WTC11 (cell line): ENCODE results near the gene IL36A. TPM values are rescaled to one million over a fixed set of nuclear protein-coding genes. Genes with fewer than 3 reads are reported as not detected.

Experiments used
- ATAC-seq: fragments of 200-7000 bp; cut with Tn5 transposase; 2 replicates; pipeline ENCODE4 v1.10.0; 2021; ENCODE audit warnings: mild to moderate bottlenecking, moderate library complexity
- CTCF ChIA-PET: fragments of 300-600 bp; sonication (Branson Sonifier 250); formaldehyde crosslinking; loops from one replicate; lab custom pipeline; 2021; ENCODE audit warnings: antibody characterized with exemption; lab: Charles Lee
- POLR2A ChIA-PET: fragments of 350-600 bp; sonication (Branson Sonifier 250); formaldehyde crosslinking; loops from one replicate; lab custom pipeline; 2021; ENCODE audit warnings: antibody characterized with exemption; lab: Charles Lee
- DNase-seq: peaks from one replicate; pipeline ENCODE4 v3.0.0; 2021; ENCODE audit warnings: low spot score
- H3K27ac Mint-ChIP-seq: 2 replicates; pipeline ENCODE4 v1.8.0; 2021; ENCODE audit warnings: mixed read lengths
- H3K27me3 Mint-ChIP-seq: 2 replicates; pipeline ENCODE4 v1.8.0; 2021; ENCODE audit warnings: low read depth, mild to moderate bottlenecking, moderate library complexity, mixed read lengths
- H3K36me3 Mint-ChIP-seq: 2 replicates; pipeline ENCODE4 v1.8.0; 2021; ENCODE audit warnings: mixed read lengths
- H3K4me1 Mint-ChIP-seq: 2 replicates; pipeline ENCODE4 v1.8.0; 2022; ENCODE audit warnings: mixed read lengths
- H3K4me3 Mint-ChIP-seq: 2 replicates; pipeline ENCODE4 v1.8.0; 2021; ENCODE audit warnings: mild to moderate bottlenecking, moderate library complexity, mixed read lengths
- H3K9me3 Mint-ChIP-seq: 2 replicates; pipeline ENCODE4 v1.8.0; 2021; ENCODE audit warnings: mixed read lengths
- ATF2 ChIP-seq: sonication (generic); formaldehyde crosslinking; IDR thresholded peaks from 2 replicates; pipeline ENCODE4 v1.8.1; 2022; ENCODE audit warnings: low read depth, missing genetic modification reagents, borderline replicate concordance
- ATF6 ChIP-seq: sonication (generic); formaldehyde crosslinking; IDR thresholded peaks from 2 replicates; pipeline ENCODE4 v1.8.1; 2023; ENCODE audit warnings: mild to moderate bottlenecking, missing genetic modification reagents
- E2F4 ChIP-seq: sonication (generic); formaldehyde crosslinking; IDR thresholded peaks from 2 replicates; pipeline ENCODE4 v1.8.1; 2022; ENCODE audit warnings: low read depth, mild to moderate bottlenecking, moderate library complexity, missing genetic modification reagents, borderline replicate concordance
- ELF4 ChIP-seq: sonication (generic); formaldehyde crosslinking; IDR thresholded peaks from 2 replicates; pipeline ENCODE4 v1.8.1; 2022; ENCODE audit warnings: low read depth, mild to moderate bottlenecking, moderate library complexity, missing genetic modification reagents
- GTF2I ChIP-seq: fragments of 250-450 bp; sonication (Bioruptor Pico); conservative IDR thresholded peaks from 2 replicates; pipeline ENCODE4 v1.4.0; 2021; ENCODE audit warnings: mild to moderate bottlenecking
- HMGXB4 ChIP-seq: sonication (generic); formaldehyde crosslinking; IDR thresholded peaks from 2 replicates; pipeline ENCODE4 v1.8.1; 2023; ENCODE audit warnings: mild to moderate bottlenecking, moderate library complexity, missing genetic modification reagents
- MYBL2 ChIP-seq: sonication (generic); formaldehyde crosslinking; IDR thresholded peaks from 2 replicates; pipeline ENCODE4 v1.8.1; 2023; ENCODE audit warnings: mild to moderate bottlenecking, moderate library complexity, missing genetic modification reagents
- PRDM15 ChIP-seq: sonication (generic); formaldehyde crosslinking; IDR thresholded peaks from 2 replicates; pipeline ENCODE4 v1.8.0; 2022; ENCODE audit warnings: missing genetic modification reagents
- PRRX2 ChIP-seq: fragments of 250-450 bp; sonication (Bioruptor Pico); IDR thresholded peaks from 2 replicates; pipeline ENCODE4 v1.8.0; 2021; ENCODE audit warnings: mild to moderate bottlenecking
- SMAD3 ChIP-seq: sonication (generic); formaldehyde crosslinking; IDR thresholded peaks from 2 replicates; pipeline ENCODE4 v1.8.0; 2022; ENCODE audit warnings: missing genetic modification reagents, mild to moderate bottlenecking, borderline replicate concordance
- SMAD4 ChIP-seq: sonication (generic); formaldehyde crosslinking; IDR thresholded peaks from 2 replicates; pipeline ENCODE4 v1.8.0; 2022; ENCODE audit warnings: mild to moderate bottlenecking, missing genetic modification reagents
- ZNF532 ChIP-seq: fragments of 250-450 bp; sonication (Bioruptor Pico); IDR thresholded peaks from 2 replicates; pipeline ENCODE4 v1.9.0; 2021; ENCODE audit warnings: mild to moderate bottlenecking, borderline replicate concordance
- ZNF671 ChIP-seq: fragments of 250-450 bp; sonication (Bioruptor Pico); IDR thresholded peaks from 2 replicates; pipeline ENCODE4 v1.8.0; 2021; ENCODE audit warnings: mild to moderate bottlenecking
- total RNA-seq: library from RNA; stranded (reverse); gene quantifications from 3 replicates; pipeline ENCODE4 v1.2.3, GENCODE V29; 2021

Gene IL36A
- total RNA-seq, 1 experiment from 2014 or later: not detected

GRCh38 chr2:113014067-113014466 is 8.8 kb downstream of the IL36A start (continued):
- TF ChIP-seq PRDM15 (CRISPR knock-in tag) (no peak), E2F4 (CRISPR knock-in tag) (no peak), MYBL2 (no peak)

GRCh38 chr2:113015042-113015441 is 9.8 kb downstream of the IL36A start:
- no peak overlapping the region for H3K27ac Mint-ChIP-seq
- no peak for TF ChIP-seq ZNF671 (CRISPR knock-in tag)
- TF ChIP-seq ELF4 (CRISPR knock-in tag): no peak
- no peak for TF ChIP-seq SMAD4 (CRISPR knock-in tag)
- TF ChIP-seq PRDM15 (CRISPR knock-in tag): no peak
- no peak for TF ChIP-seq HMGXB4 (CRISPR knock-in tag)
- TF ChIP-seq GTF2I (CRISPR knock-in tag): no peak
- TF ChIP-seq ATF2: no peak
- TF ChIP-seq MYBL2: no peak
- no peaks in the 10 kb centered on the region for H3K4me1 Mint-ChIP-seq
- DNase-seq (no peak), ATAC-seq (no peak)
- CTCF ChIA-PET: interaction anchor here (1.7 kb wide), 1 partner anchor 65 kb away, joined by 3 read pairs; no protein-coding TSS in a partner anchor
- POLR2A ChIA-PET: no interaction called here
- H3K36me3 Mint-ChIP-seq: no peaks in the 10 kb centered on the region; the same call in 1 of the 2 replicates
- peaks cover 57% of the 10 kb centered on the region for H3K27me3 Mint-ChIP-seq
- H3K4me3 Mint-ChIP-seq: no peak overlapping the region
- H3K9me3 Mint-ChIP-seq: peaks cover 56% of the 10 kb centered on the region

- DNase-seq: no peak
- H3K4me3 Mint-ChIP-seq: no peak overlapping the region
- TF ChIP-seq ZNF532 (no peak), PRRX2 (no peak), SMAD3 (CRISPR knock-in tag) (no peak), SMAD4 (CRISPR knock-in tag) (no peak), ATF6 (no peak)
These were observed 10.4 kb downstream of the IL36A start for GRCh38 chr2:113015655-113016054.

More at GRCh38 chr2:113015655-113016054, 10.4 kb downstream of the IL36A start:
- ChIA-PET POLR2A (interaction anchor here (0.7 kb wide), 1 partner anchor 12 kb away, joined by 3 read pairs; no protein-coding TSS in a partner anchor), CTCF (interaction anchor here (1.7 kb wide), 1 partner anchor 65 kb away, joined by 3 read pairs; no protein-coding TSS in a partner anchor)
- Mint-ChIP-seq H3K36me3 (no peaks in the 10 kb centered on the region; the same call in 1 of the 2 replicates), H3K4me1 (no peaks in the 10 kb centered on the region), H3K27me3 (peaks cover 55% of the 10 kb centered on the region), H3K27ac (no peak overlapping the region), H3K9me3 (peaks cover 56% of the 10 kb centered on the region)
- no peak for ATAC-seq
